A549 (cell line): ENCODE data around the gene ERAP2. TPM values are rescaled to one million over a fixed set of nuclear protein-coding genes. Genes with fewer than 3 reads are reported as not detected.

ENCODE experiments used
- ATAC-seq, 2 experiments: fragments of 200-7000 bp in 1 of 2; fragments of >200 bp in 1 of 2; cut with Nextera tagmentation in 1 of 2; cut with Tn5 transposase in 1 of 2; 3 replicates each; pipeline versions ENCODE4 v1.8.0 to v1.9.1; 2018 to 2020; ENCODE audit warnings: mild to moderate bottlenecking in 1 of 2, moderate library complexity in 1 of 2
- CTCF ChIA-PET: fragments of 300-600 bp; sonication (Branson Sonifier 250); formaldehyde crosslinking; extraction: SDS; loops from one replicate; lab custom pipeline; 2021; ENCODE audit warnings: antibody characterized with exemption, inconsistent platforms; lab: Yijun Ruan, JAX
- POLR2A ChIA-PET: fragments of 350-600 bp; formaldehyde crosslinking; extraction: SDS; loops from one replicate; lab custom pipeline; 2021; ENCODE audit warnings: antibody characterized with exemption, inconsistent platforms; lab: Yijun Ruan, JAX
- DNase-seq, 2 experiments: peaks; one replicate each; pipeline versions ENCODE4 v3.0.0 to v3.0.0-alpha.2; 2011 to 2016; ENCODE audit warnings: low read depth in 1 of 2, low spot score in 1 of 2
- FAIRE-seq: peaks from 2 replicates; lab custom pipeline; 2011; peaks lifted over from hg19 to GRCh38; lab: Jason Lieb, UNC
- H3K27ac ChIP-seq, 2 experiments: fragments of >200 bp; sonication (Bioruptor Twin); formaldehyde crosslinking; 3 replicates each; pipeline ENCODE4 v1.5.1; 2016 to 2017
- H3K4me1 ChIP-seq: fragments of >200 bp; sonication (Bioruptor Twin); formaldehyde crosslinking; 3 replicates; pipeline ENCODE4 v1.6.1; 2016
- H3K4me2 ChIP-seq: fragments of >200 bp; sonication (Bioruptor Twin); formaldehyde crosslinking; 3 replicates; pipeline ENCODE4 v1.6.1; 2016
- H3K4me3 ChIP-seq: fragments of >200 bp; sonication (Bioruptor Twin); formaldehyde crosslinking; 3 replicates; pipeline ENCODE4 v1.5.1; 2016
- H3K9me3 ChIP-seq: fragments of >200 bp; sonication (Bioruptor Twin); formaldehyde crosslinking; 3 replicates; pipeline ENCODE4 v1.6.1; 2016
- ATOH8 ChIP-seq: fragments of 250-450 bp; sonication (Bioruptor Pico); IDR thresholded peaks from 2 replicates; pipeline ENCODE4 v1.5.0; 2020; ENCODE audit warnings: low read depth, mild to moderate bottlenecking, moderate library complexity
- BHLHE40 ChIP-seq: IDR thresholded peaks from 2 replicates; pipeline ENCODE4 v1.6.1; 2012; ENCODE audit warnings: low read depth, low read length, inconsistent platforms
- CHD2 ChIP-seq: fragments of 150-350 bp; IDR thresholded peaks from 2 replicates; pipeline ENCODE4 v1.6.1; 2014; ENCODE audit warnings: low read length; ENCODE audit not compliant: partially characterized antibody
- EHF ChIP-seq: fragments of 250-450 bp; sonication (Bioruptor Pico); IDR thresholded peaks from 2 replicates; pipeline ENCODE4 v1.5.0; 2020; ENCODE audit warnings: mild to moderate bottlenecking
- ELK1 ChIP-seq: fragments of 150-350 bp; IDR thresholded peaks from 2 replicates; pipeline ENCODE4 v1.6.1; 2014; ENCODE audit warnings: low read depth, mild to moderate bottlenecking, low read length
- HDAC2 ChIP-seq: fragments of 200-600 bp; sonication (generic); IDR thresholded peaks from 2 replicates; pipeline ENCODE4 v1.6.1; 2016
- HEYL ChIP-seq: fragments of 250-450 bp; sonication (Bioruptor Pico); IDR thresholded peaks from 2 replicates; pipeline ENCODE4 v1.8.0; 2021; ENCODE audit warnings: mild to moderate bottlenecking, moderate library complexity
- JUN ChIP-seq, 2 experiments: fragments of >200 bp; sonication (Bioruptor Twin); formaldehyde crosslinking; IDR thresholded peaks; 2 replicates in 1 of 2; 3 replicates in 1 of 2; pipeline ENCODE4 v1.6.1; 2016 to 2017
- MAFK ChIP-seq: fragments of 450-650 bp; IDR thresholded peaks from 2 replicates; pipeline ENCODE4 v1.6.1; 2014; ENCODE audit not compliant: partially characterized antibody
- MAX ChIP-seq: IDR thresholded peaks from 2 replicates; pipeline ENCODE4 v1.6.1; 2012
- MAZ ChIP-seq: fragments of 150-350 bp; IDR thresholded peaks from 2 replicates; pipeline ENCODE4 v1.6.1; 2014; ENCODE audit warnings: antibody characterized with exemption, low read depth, low read length, borderline replicate concordance
- NFE2L2 ChIP-seq: fragments of 150-350 bp; conservative IDR thresholded peaks from 2 replicates; pipeline ENCODE4 v1.6.1; 2014; ENCODE audit warnings: low read length
- NPAS2 ChIP-seq: fragments of 250-450 bp; sonication (Bioruptor Pico); IDR thresholded peaks from 2 replicates; pipeline ENCODE4 v1.8.0; 2022; ENCODE audit warnings: mild to moderate bottlenecking, moderate library complexity, borderline replicate concordance
- NR3C1 ChIP-seq: fragments of >200 bp; sonication (Bioruptor Twin); formaldehyde crosslinking; IDR thresholded peaks from 3 replicates; pipeline ENCODE4 v1.6.1; 2017
- PHF8 ChIP-seq: fragments of 200-600 bp; sonication (generic); IDR thresholded peaks from 2 replicates; pipeline ENCODE4 v1.6.1; 2016; ENCODE audit warnings: low read depth, mild to moderate bottlenecking, antibody characterized with exemption, moderate library complexity, borderline replicate concordance
- POLR2A ChIP-seq: IDR thresholded peaks from 2 replicates; pipeline ENCODE4 v1.6.1; 2012; ENCODE audit warnings: mild to moderate bottlenecking, low read length
- POLR2AphosphoS2 ChIP-seq: conservative IDR thresholded peaks from 2 replicates; pipeline ENCODE4 v1.6.1; 2012; ENCODE audit warnings: low read length, improper control_type of control experiment, inconsistent platforms
- RFX5 ChIP-seq: fragments of 450-650 bp; IDR thresholded peaks from 2 replicates; pipeline ENCODE4 v1.7.1; 2014; ENCODE audit warnings: antibody characterized with exemption, mild to moderate bottlenecking, moderate library complexity
- RNF2 ChIP-seq: fragments of 200-600 bp; sonication (generic); IDR thresholded peaks from 2 replicates; pipeline ENCODE4 v1.6.1; 2016; ENCODE audit warnings: low read depth, mild to moderate bottlenecking, antibody characterized with exemption, moderate library complexity, borderline replicate concordance
- SMC3 ChIP-seq: fragments of >200 bp; sonication (Bioruptor Twin); formaldehyde crosslinking; IDR thresholded peaks from 3 replicates; pipeline ENCODE4 v1.6.1; 2018; ENCODE audit warnings: inconsistent platforms
- SREBF2 ChIP-seq: fragments of 450-650 bp; IDR thresholded peaks from 2 replicates; pipeline ENCODE4 v1.6.1; 2014; ENCODE audit warnings: mild to moderate bottlenecking, moderate library complexity
- USF2 ChIP-seq: fragments of 450-650 bp; IDR thresholded peaks from 2 replicates; pipeline ENCODE4 v1.6.1; 2014; ENCODE audit warnings: antibody characterized with exemption
- ZNF302 ChIP-seq: fragments of 250-450 bp; sonication (Bioruptor Pico); IDR thresholded peaks from 2 replicates; pipeline ENCODE4 v1.9.0; 2021; ENCODE audit warnings: inconsistent platforms, mild to moderate bottlenecking, moderate library complexity
- ZSCAN20 ChIP-seq: fragments of 250-450 bp; sonication (Bioruptor Pico); IDR thresholded peaks from 2 replicates; pipeline ENCODE4 v1.8.0; 2022; ENCODE audit warnings: mild to moderate bottlenecking, moderate library complexity
- WGBS: methylation state at CpG from one replicate; pipeline ENCODE4 v1.1.6; 2017; ENCODE audit errors: missing lambda C conversion rate; 5-methylcytosine and 5-hydroxymethylcytosine counted together
- polyA plus RNA-seq, 4 experiments: library from polyadenylated mRNA; depleted of rRNA in 3 of 4; stranded (reverse); fragments of >200 nt; fragmentation: RNase III in 1 of 4; extraction: RNeasy Plus Mini Kit Qiagen cat#74134 plus additional on column Dnase treatment in 1 of 4; gene quantifications; 2 replicates in 3 of 4; 3 replicates in 1 of 4; pipeline ENCODE4 v1.2.3, GENCODE V29; 2011 to 2017

ERAP2 gene
- polyA plus RNA-seq, 2 of the 4 experiments (the other 2 are of a cell fraction): 1.0 to 2.2 TPM

GRCh38 chr5:96884995-96885394 is 8.7 kb downstream of the ERAP2 start:
- Histone ChIP-seq H3K4me2 (no peak overlapping the region), H3K27ac (no peak overlapping the region), H3K4me3 (no peak overlapping the region), H3K9me3 (no peaks in the 10 kb centered on the region)
- CTCF ChIA-PET: interaction anchor here (1.0 to 3.4 kb wide), 3 partner anchors 16 to 278 kb away, joined by 3 to 11 read pairs (median 4); partner anchors contain the start of gene LIX1
- TF ChIP-seq RFX5 (no peak), MAFK (no peak), HDAC2 (no peak), MAX (no peak), EHF (CRISPR knock-in tag) (no peak), POLR2AphosphoS2 (no peak), POLR2A (no peak), SREBF2 (no peak), USF2 (no peak), HEYL (CRISPR knock-in tag) (no peak), NPAS2 (CRISPR knock-in tag) (no peak), SMC3 (no peak)
- TF ChIP-seq, all 56 proteins: peak for 0
- 82% methylated on average over 7 of the region's 7 CpGs for WGBS
- H3K4me1 ChIP-seq: peaks cover 14% of the 10 kb centered on the region; the same call in 1 of the 3 replicates
- FAIRE-seq (no peak), ATAC-seq (no peak), DNase-seq (no peak)
- POLR2A ChIA-PET: no interaction called here

- ChIA-PET CTCF (interaction anchor here (0.6 to 3.4 kb wide), 3 partner anchors 17 to 277 kb away, joined by 3 to 11 read pairs (median 4); no protein-coding TSS in a partner anchor), POLR2A (no interaction called here)
- Histone ChIP-seq H3K4me2 (no peak overlapping the region), H3K4me1 (peaks cover 7% of the 10 kb centered on the region; the same call in 1 of the 3 replicates), H3K9me3 (no peaks in the 10 kb centered on the region), H3K4me3 (no peak overlapping the region), H3K27ac (no peak overlapping the region)
- FAIRE-seq (no peak), ATAC-seq (no peak), DNase-seq (no peak)
- TF ChIP-seq BHLHE40: no peak
- no peak for TF ChIP-seq RFX5
- TF ChIP-seq PHF8: no peak
- TF ChIP-seq ATOH8 (CRISPR knock-in tag): no peak
- TF ChIP-seq JUN (IDR thresholded peaks at IDR 0.05): no peak
- TF ChIP-seq RNF2: no peak
- TF ChIP-seq NFE2L2: no peak
- TF ChIP-seq NPAS2 (CRISPR knock-in tag): no peak
- no peak for TF ChIP-seq CHD2
- TF ChIP-seq SMC3: no peak
- no peak for TF ChIP-seq ZSCAN20 (CRISPR knock-in tag)
- TF ChIP-seq ZNF302: no peak
- TF ChIP-seq MAFK: no peak
- TF ChIP-seq NR3C1: no peak
- no peak for TF ChIP-seq SREBF2
- WGBS: 84% methylated on average over 5 of the region's 5 CpGs
Measured at GRCh38 chr5:96885518-96886338, 9.4 kb downstream of the ERAP2 start.

GRCh38 chr5:96893342-96893741 is 17.0 kb downstream of the ERAP2 start:
- WGBS: 61% methylated on average over 4 of the region's 4 CpGs

More at GRCh38 chr5:96893342-96893741, 17.0 kb downstream of the ERAP2 start:
- no peak overlapping the region for H3K4me2 ChIP-seq
- H3K4me1 ChIP-seq: no peaks in the 10 kb centered on the region
- ATAC-seq (no peak), FAIRE-seq (no peak), DNase-seq (no peak)
- H3K4me3 ChIP-seq: no peak overlapping the region
- H3K9me3 ChIP-seq: no peaks in the 10 kb centered on the region
- TF ChIP-seq ELK1 (no peak), MAZ (no peak), SMC3 (no peak)
- no peak overlapping the region for H3K27ac ChIP-seq
- CTCF ChIA-PET: interaction anchor here (1.4 kb wide), 1 partner anchor 25 kb away, joined by 4 read pairs; no protein-coding TSS in a partner anchor
- POLR2A ChIA-PET: no interaction called here
